ENCODE measurements around the gene FARS2. TPM values are rescaled to one million over a fixed set of nuclear protein-coding genes. Genes with fewer than 3 reads are reported as not detected.

The FARS2 gene
- total RNA-seq, 1 experiment from 2014 or later, result 17.8 TPM

DNA sequence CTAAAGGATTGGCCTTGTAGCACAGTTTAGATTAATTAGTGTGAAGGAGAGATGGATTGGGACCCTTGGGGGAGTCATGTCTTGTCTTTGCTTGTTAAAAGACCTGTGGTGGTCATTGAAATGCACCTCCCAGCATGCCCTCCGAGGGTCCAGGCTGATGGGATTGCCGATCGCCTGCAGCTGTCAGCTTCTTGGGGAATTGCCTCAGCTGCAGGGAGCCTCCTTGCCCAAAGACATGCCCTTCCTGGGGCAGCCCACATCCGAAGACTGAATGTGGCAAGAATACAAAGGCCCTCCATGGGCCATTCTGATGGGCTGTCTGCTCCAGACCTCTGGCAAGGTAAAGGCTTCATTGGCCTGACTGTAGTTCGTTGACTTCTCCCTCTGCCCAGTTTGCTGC is 150.7 kb downstream of the FARS2 start:
- intact Hi-C loops (cut with micrococcal nuclease; ENCODE audit: unreplicated experiment), result no loop called here
- CTCF ChIA-PET, result no interaction called here

DNA sequence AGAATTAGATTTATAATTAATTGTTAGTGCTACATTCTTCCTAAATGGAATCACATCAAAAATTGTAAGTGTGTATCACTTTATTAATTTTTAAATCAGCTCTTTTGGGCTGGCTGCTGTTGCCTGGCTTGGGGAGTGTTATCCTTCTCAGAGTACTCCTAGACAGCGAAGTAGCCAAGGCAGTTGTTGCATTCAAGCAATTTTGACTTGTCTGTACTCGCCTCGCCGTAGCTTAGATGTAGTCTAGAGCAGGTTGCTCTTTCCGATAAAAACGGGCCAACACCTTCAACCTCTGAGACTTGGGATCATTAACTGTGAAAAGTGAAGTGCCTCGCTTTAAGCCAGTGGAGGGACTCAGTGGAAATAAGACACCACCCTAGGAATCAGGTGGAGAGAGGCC is 151.3 kb downstream of the FARS2 start:
- H3K27me3 ChIP-seq (replicated peaks; ENCODE audit: insufficient read depth, low read depth, low read length, poor library complexity), result no peaks in the 10 kb centered on the region
- no TSS peak for BruUV-seq (replicated peaks)
- no peak for DNase-seq (ENCODE audit: low spot score)
- H3K4me3 ChIP-seq (ENCODE audit: low read depth, low read length, poor library complexity, severe bottlenecking), result no peak overlapping the region
- TF ChIP-seq, protein P1, sequence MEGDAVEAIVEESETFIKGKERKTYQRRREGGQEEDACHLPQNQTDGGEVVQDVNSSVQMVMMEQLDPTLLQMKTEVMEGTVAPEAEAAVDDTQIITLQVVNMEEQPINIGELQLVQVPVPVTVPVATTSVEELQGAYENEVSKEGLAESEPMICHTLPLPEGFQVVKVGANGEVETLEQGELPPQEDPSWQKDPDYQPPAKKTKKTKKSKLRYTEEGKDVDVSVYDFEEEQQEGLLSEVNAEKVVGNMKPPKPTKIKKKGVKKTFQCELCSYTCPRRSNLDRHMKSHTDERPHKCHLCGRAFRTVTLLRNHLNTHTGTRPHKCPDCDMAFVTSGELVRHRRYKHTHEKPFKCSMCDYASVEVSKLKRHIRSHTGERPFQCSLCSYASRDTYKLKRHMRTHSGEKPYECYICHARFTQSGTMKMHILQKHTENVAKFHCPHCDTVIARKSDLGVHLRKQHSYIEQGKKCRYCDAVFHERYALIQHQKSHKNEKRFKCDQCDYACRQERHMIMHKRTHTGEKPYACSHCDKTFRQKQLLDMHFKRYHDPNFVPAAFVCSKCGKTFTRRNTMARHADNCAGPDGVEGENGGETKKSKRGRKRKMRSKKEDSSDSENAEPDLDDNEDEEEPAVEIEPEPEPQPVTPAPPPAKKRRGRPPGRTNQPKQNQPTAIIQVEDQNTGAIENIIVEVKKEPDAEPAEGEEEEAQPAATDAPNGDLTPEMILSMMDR (conservative IDR thresholded peaks at IDR 0.05; ENCODE audit: low read depth, low read length), result no peak
- TF ChIP-seq EZH2 (IDR thresholded peaks at IDR 0.05; ENCODE audit: borderline replicate concordance, low read depth, low read length, poor library complexity, severe bottlenecking), result no peak
- no peaks in the 10 kb centered on the region for H3K9me3 ChIP-seq (ENCODE audit: low read depth, low read length, poor library complexity, severe bottlenecking)
- no peak overlapping the region for H3K27ac ChIP-seq (ENCODE audit: low read depth, low read length, poor library complexity, severe bottlenecking)
- H3K36me3 ChIP-seq (ENCODE audit: insufficient read depth, low read length, poor library complexity, severe bottlenecking), result no peaks in the 10 kb centered on the region
- ChIA-PET CTCF (no interaction called here), POLR2A (ENCODE audit: low non-redundant PET) (no interaction called here)
- intact Hi-C loops (cut with micrococcal nuclease; ENCODE audit: unreplicated experiment), result no loop called here
- H3K4me1 ChIP-seq (ENCODE audit: insufficient read depth, low read length, poor library complexity, severe bottlenecking), result no peaks in the 10 kb centered on the region

More for the DNA sequence above, 150.7 kb downstream of the FARS2 start:
- H3K9me3 ChIP-seq (ENCODE audit: low read depth, low read length, poor library complexity, severe bottlenecking), result no peaks in the 10 kb centered on the region
- BruUV-seq (replicated peaks), result no TSS peak
- no peak overlapping the region for H3K27ac ChIP-seq (ENCODE audit: low read depth, low read length, poor library complexity, severe bottlenecking)
- no peaks in the 10 kb centered on the region for H3K4me1 ChIP-seq (ENCODE audit: insufficient read depth, low read length, poor library complexity, severe bottlenecking)
- H3K36me3 ChIP-seq (ENCODE audit: insufficient read depth, low read length, poor library complexity, severe bottlenecking), result no peaks in the 10 kb centered on the region
- no peak overlapping the region for H3K4me3 ChIP-seq (ENCODE audit: low read depth, low read length, poor library complexity, severe bottlenecking)
- TF ChIP-seq EZH2 (IDR thresholded peaks at IDR 0.05; ENCODE audit: borderline replicate concordance, low read depth, low read length, poor library complexity, severe bottlenecking), result no peak
- TF ChIP-seq, protein P1 (conservative IDR thresholded peaks at IDR 0.05; ENCODE audit: low read depth, low read length), result no peak
- no peak for DNase-seq (ENCODE audit: low spot score)
- POLR2A ChIA-PET (ENCODE audit: low non-redundant PET), result no interaction called here
- no peaks in the 10 kb centered on the region for H3K27me3 ChIP-seq (replicated peaks; ENCODE audit: insufficient read depth, low read depth, low read length, poor library complexity)

DNA sequence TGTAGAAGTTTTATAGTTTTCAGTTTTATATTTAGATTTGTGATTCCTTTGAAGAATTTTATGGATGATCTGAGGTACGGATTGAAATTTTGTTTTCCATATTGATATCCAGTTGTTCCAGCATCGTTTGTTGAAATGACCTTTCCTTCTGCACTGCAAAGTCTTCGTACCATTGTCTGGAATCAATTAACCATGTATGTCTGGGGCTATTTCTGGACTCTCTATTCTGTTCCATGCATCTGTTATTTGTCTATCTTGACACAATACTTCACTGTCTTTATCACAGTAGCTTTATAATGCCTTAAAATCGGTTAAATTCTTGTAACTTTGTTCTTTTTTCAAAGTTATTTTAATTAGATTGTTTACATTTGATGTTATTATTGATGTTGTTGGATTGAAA is 154.9 kb downstream of the FARS2 start:
- ChIA-PET CTCF (no interaction called here), POLR2A (ENCODE audit: low non-redundant PET) (no interaction called here)
- TF ChIP-seq EZH2 (IDR thresholded peaks at IDR 0.05; ENCODE audit: borderline replicate concordance, low read depth, low read length, poor library complexity, severe bottlenecking), result no peak
- TF ChIP-seq, protein P1 (conservative IDR thresholded peaks at IDR 0.05; ENCODE audit: low read depth, low read length), result no peak

More for the DNA sequence above, 154.9 kb downstream of the FARS2 start:
- no peaks in the 10 kb centered on the region for H3K27me3 ChIP-seq (replicated peaks; ENCODE audit: insufficient read depth, low read depth, low read length, poor library complexity)
- no peak for DNase-seq (ENCODE audit: low spot score)
- intact Hi-C loops (cut with micrococcal nuclease; ENCODE audit: unreplicated experiment), result no loop called here
- no peaks in the 10 kb centered on the region for H3K36me3 ChIP-seq (ENCODE audit: insufficient read depth, low read length, poor library complexity, severe bottlenecking)
- H3K27ac ChIP-seq (ENCODE audit: low read depth, low read length, poor library complexity, severe bottlenecking), result no peak overlapping the region
- no TSS peak for BruUV-seq (replicated peaks)
- H3K4me1 ChIP-seq (ENCODE audit: insufficient read depth, low read length, poor library complexity, severe bottlenecking), result no peaks in the 10 kb centered on the region
- no peak overlapping the region for H3K4me3 ChIP-seq (ENCODE audit: low read depth, low read length, poor library complexity, severe bottlenecking)
- H3K9me3 ChIP-seq (ENCODE audit: low read depth, low read length, poor library complexity, severe bottlenecking), result no peaks in the 10 kb centered on the region

Measured in A673 (cell line).